Astrocyte (in vitro differentiated cells and primary cell): ENCODE measurements around the gene PIK3R3.

Source experiments
- CTCF ChIP-seq: IDR thresholded peaks from 2 replicates; pipeline ENCODE4 v1.5.1; 2011; ENCODE audit warnings: low read depth, mild to moderate bottlenecking, inconsistent platforms, low read length, moderate library complexity; ENCODE audit not compliant: insufficient read depth
- EZH2 ChIP-seq: IDR thresholded peaks from 2 replicates; pipeline ENCODE4 v1.6.1; 2012; ENCODE audit warnings: mild to moderate bottlenecking, low read length, inconsistent platforms; ENCODE audit not compliant: insufficient read depth

- no peak for TF ChIP-seq CTCF
- TF ChIP-seq EZH2, result no peak
Observed at GRCh38 chr1:46068525-46068924, 63.9 kb downstream of the PIK3R3 start.
